HG03432 (cell line): Measurements from ENCODE around the gene RPH3AL.
"Not testable (repeated sequence)": the region's sequence is repeated elsewhere in the genome, so short reads cannot be mapped to it uniquely, and the experiment has no call there.

Experiments used
- ATAC-seq: cut with Tn5 transposase; IDR thresholded peaks from one replicate; pipeline ENCODE4 v1.9.1; 2021; ENCODE audit warnings: mild to moderate bottlenecking, moderate library complexity; ENCODE audit not compliant: unreplicated experiment

The RPH3AL gene

GRCh38 chr17:206941-207560 lies 145.6 kb downstream of the RPH3AL start:
- ATAC-seq, result no peak

- ATAC-seq, result not testable (repeated sequence)
These were observed 146.1 kb downstream of the RPH3AL start for GRCh38 chr17:206484-206883.

GRCh38 chr17:205817-206216 lies 146.8 kb downstream of the RPH3AL start:
- ATAC-seq, result no peak

GRCh38 chr17:205148-205669 lies 147.4 kb downstream of the RPH3AL start:
- no peak for ATAC-seq

- ATAC-seq, result no peak
These were observed 148.0 kb downstream of the RPH3AL start for GRCh38 chr17:204427-205147.

GRCh38 chr17:202501-202951 lies 150.1 kb downstream of the RPH3AL start:
- no peak for ATAC-seq

- not testable (repeated sequence) for ATAC-seq
These were observed 150.9 kb downstream of the RPH3AL start for GRCh38 chr17:201736-202135.

GRCh38 chr17:201257-201656 lies 151.3 kb downstream of the RPH3AL start:
- not testable (repeated sequence) for ATAC-seq

- no peak for ATAC-seq
These were observed 152.0 kb downstream of the RPH3AL start for GRCh38 chr17:200586-200985.

GRCh38 chr17:199806-200545 lies 152.6 kb downstream of the RPH3AL start:
- ATAC-seq, result no peak

GRCh38 chr17:199191-199604 lies 153.4 kb downstream of the RPH3AL start:
- ATAC-seq, result no peak

GRCh38 chr17:198225-198624 lies 154.4 kb downstream of the RPH3AL start:
- ATAC-seq, result not testable (repeated sequence)

GRCh38 chr17:197352-197751 lies 155.3 kb downstream of the RPH3AL start:
- ATAC-seq, result no peak

GRCh38 chr17:194828-195602 lies 157.6 kb downstream of the RPH3AL start:
- ATAC-seq, result no peak

- no peak for ATAC-seq
These were observed 158.5 kb downstream of the RPH3AL start for GRCh38 chr17:193841-194806.

GRCh38 chr17:193426-193810 lies 159.2 kb downstream of the RPH3AL start:
- ATAC-seq, result no peak

GRCh38 chr17:192666-193425 lies 159.8 kb downstream of the RPH3AL start:
- no peak for ATAC-seq

GRCh38 chr17:189444-189843 lies 163.2 kb downstream of the RPH3AL start:
- ATAC-seq, result no peak

GRCh38 chr17:187130-187529 lies 165.5 kb downstream of the RPH3AL start:
- ATAC-seq, result no peak
